Neural progenitor cell (in vitro differentiated cells): ENCODE data around the gene PIGV.

Experiments used
- EZH2 ChIP-seq: fragments of 200-600 bp; sonication (generic); IDR thresholded peaks from 2 replicates; pipeline ENCODE4 v1.6.1; 2017; ENCODE audit warnings: antibody characterized with exemption, mild to moderate bottlenecking, moderate library complexity
- TF ChIP-seq, protein P1 (sequence below): fragments of 200-600 bp; sonication (generic); IDR thresholded peaks from 2 replicates; pipeline ENCODE4 v1.5.1; 2017; ENCODE audit warnings: antibody characterized with exemption, mild to moderate bottlenecking

DNA sequence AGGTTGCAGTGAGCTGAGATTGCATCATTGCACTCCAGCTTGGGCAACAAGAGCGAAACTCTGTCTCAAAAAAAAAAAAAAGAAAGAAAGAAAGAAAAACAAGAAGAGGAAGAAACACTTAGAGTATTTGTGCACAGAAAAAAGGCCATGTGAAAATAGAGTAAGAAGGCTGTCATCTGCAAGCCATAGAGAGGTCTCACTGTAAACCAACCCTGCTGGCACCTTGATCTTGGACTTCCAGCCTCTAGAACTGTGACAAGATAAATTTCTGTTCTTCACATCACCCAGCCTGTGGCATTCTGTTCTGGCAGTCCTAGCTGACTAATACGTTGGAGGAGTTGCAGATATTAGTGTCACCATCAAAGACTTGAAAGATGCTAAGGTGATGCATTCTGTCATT, 26.6 kb downstream of the PIGV start:
- TF ChIP-seq, protein P1, sequence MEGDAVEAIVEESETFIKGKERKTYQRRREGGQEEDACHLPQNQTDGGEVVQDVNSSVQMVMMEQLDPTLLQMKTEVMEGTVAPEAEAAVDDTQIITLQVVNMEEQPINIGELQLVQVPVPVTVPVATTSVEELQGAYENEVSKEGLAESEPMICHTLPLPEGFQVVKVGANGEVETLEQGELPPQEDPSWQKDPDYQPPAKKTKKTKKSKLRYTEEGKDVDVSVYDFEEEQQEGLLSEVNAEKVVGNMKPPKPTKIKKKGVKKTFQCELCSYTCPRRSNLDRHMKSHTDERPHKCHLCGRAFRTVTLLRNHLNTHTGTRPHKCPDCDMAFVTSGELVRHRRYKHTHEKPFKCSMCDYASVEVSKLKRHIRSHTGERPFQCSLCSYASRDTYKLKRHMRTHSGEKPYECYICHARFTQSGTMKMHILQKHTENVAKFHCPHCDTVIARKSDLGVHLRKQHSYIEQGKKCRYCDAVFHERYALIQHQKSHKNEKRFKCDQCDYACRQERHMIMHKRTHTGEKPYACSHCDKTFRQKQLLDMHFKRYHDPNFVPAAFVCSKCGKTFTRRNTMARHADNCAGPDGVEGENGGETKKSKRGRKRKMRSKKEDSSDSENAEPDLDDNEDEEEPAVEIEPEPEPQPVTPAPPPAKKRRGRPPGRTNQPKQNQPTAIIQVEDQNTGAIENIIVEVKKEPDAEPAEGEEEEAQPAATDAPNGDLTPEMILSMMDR = no peak
- TF ChIP-seq EZH2 = no peak
